ENCODE results near the gene JAG2.

Gene JAG2

GRCh38 chr14:105207996-105208737 lies 39.6 kb upstream of the JAG2 start:
- DNase-seq, result no peak
- TF ChIP-seq GATA1 (IDR thresholded peaks at IDR 0.05; ENCODE audit: low read depth, low read length) (no peak), POLR2A (IDR thresholded peaks at IDR 0.05; ENCODE audit: low read length) (no peak)

GRCh38 chr14:105207460-105207901 lies 38.9 kb upstream of the JAG2 start:
- no peak for TF ChIP-seq GATA1 (IDR thresholded peaks at IDR 0.05; ENCODE audit: low read depth, low read length)
- peak in 1 of 2 experiments; percentile 21 for DNase-seq

GRCh38 chr14:105206873-105207272 lies 38.3 kb upstream of the JAG2 start:
- TF ChIP-seq POLR2A (IDR thresholded peaks at IDR 0.05; ENCODE audit: low read length) (no peak), GATA1 (IDR thresholded peaks at IDR 0.05; ENCODE audit: low read depth, low read length) (no peak)
- DNase-seq, result no peak

- no peak for TF ChIP-seq POLR2A (IDR thresholded peaks at IDR 0.05; ENCODE audit: low read length)
- TF ChIP-seq GATA1 (IDR thresholded peaks at IDR 0.05; ENCODE audit: low read depth, low read length), result no peak
- DNase-seq, result no peak
These were observed 37.2 kb upstream of the JAG2 start for GRCh38 chr14:105205673-105206208.

GRCh38 chr14:105204931-105205672 lies 36.5 kb upstream of the JAG2 start:
- TF ChIP-seq POLR2A (IDR thresholded peaks at IDR 0.05; ENCODE audit: low read length) (no peak), GATA1 (IDR thresholded peaks at IDR 0.05; ENCODE audit: low read depth, low read length) (no peak)
- DNase-seq, result no peak

GRCh38 chr14:105204206-105204930 lies 35.8 kb upstream of the JAG2 start:
- no peak for DNase-seq
- TF ChIP-seq POLR2A (IDR thresholded peaks at IDR 0.05; ENCODE audit: low read length), result no peak
- no peak for TF ChIP-seq GATA1 (IDR thresholded peaks at IDR 0.05; ENCODE audit: low read depth, low read length)

GRCh38 chr14:105203701-105204100 lies 35.1 kb upstream of the JAG2 start:
- DNase-seq, result no peak
- TF ChIP-seq GATA1 (IDR thresholded peaks at IDR 0.05; ENCODE audit: low read depth, low read length), result no peak

- peak; percentile 54 to 78 for DNase-seq
- TF ChIP-seq POLR2A (IDR thresholded peaks at IDR 0.05; ENCODE audit: low read length) (no peak), GATA1 (IDR thresholded peaks at IDR 0.05; ENCODE audit: low read depth, low read length) (no peak)
These were observed 34.5 kb upstream of the JAG2 start for GRCh38 chr14:105203057-105203531.

- TF ChIP-seq GATA1 (IDR thresholded peaks at IDR 0.05; ENCODE audit: low read depth, low read length), result no peak
- no peak for TF ChIP-seq POLR2A (IDR thresholded peaks at IDR 0.05; ENCODE audit: low read length)
- DNase-seq, result no peak
These were observed 33.4 kb upstream of the JAG2 start for GRCh38 chr14:105201925-105202513.

- DNase-seq, result no peak
- TF ChIP-seq GATA1 (IDR thresholded peaks at IDR 0.05; ENCODE audit: low read depth, low read length), result no peak
- no peak for TF ChIP-seq POLR2A (IDR thresholded peaks at IDR 0.05; ENCODE audit: low read length)
These were observed 32.8 kb upstream of the JAG2 start for GRCh38 chr14:105201156-105201924.

GRCh38 chr14:105200641-105201040 lies 32.1 kb upstream of the JAG2 start:
- TF ChIP-seq GATA1 (IDR thresholded peaks at IDR 0.05; ENCODE audit: low read depth, low read length) (no peak), POLR2A (IDR thresholded peaks at IDR 0.05; ENCODE audit: low read length) (no peak)
- no peak for DNase-seq

GRCh38 chr14:105200074-105200473 lies 31.5 kb upstream of the JAG2 start:
- no peak for DNase-seq
- TF ChIP-seq GATA1 (IDR thresholded peaks at IDR 0.05; ENCODE audit: low read depth, low read length) (no peak), POLR2A (IDR thresholded peaks at IDR 0.05; ENCODE audit: low read length) (no peak)

- no peak for TF ChIP-seq POLR2A (IDR thresholded peaks at IDR 0.05; ENCODE audit: low read length)
- no peak for TF ChIP-seq GATA1 (IDR thresholded peaks at IDR 0.05; ENCODE audit: low read depth, low read length)
- no peak for DNase-seq
These were observed 30.5 kb upstream of the JAG2 start for GRCh38 chr14:105199093-105199492.

All from erythroblast (primary cell).